Skin epidermis (tissue), 12 donors: ENCODE results near the gene UBE2S.
"Not testable (repeated sequence)": the region's sequence is repeated elsewhere in the genome, so short reads cannot be mapped to it uniquely, and the experiment has no call there.

ENCODE experiments used
- H3K27ac ChIP-seq, 21 experiments: fragments of 200-600 bp; sonication (generic) in 11 of 21; one replicate each; pipeline ENCODE4 v1.5.0; 2020; ENCODE audit warnings: mild to moderate bottlenecking in 3 of 21, inconsistent platforms in 2 of 21, moderate library complexity in 2 of 21
- H3K4me3 ChIP-seq, 7 experiments: fragments of 200-600 bp; sonication (generic) in 2 of 7; one replicate each; pipeline ENCODE4 v1.5.0; 2020; ENCODE audit warnings: inconsistent platforms in 2 of 7, mild to moderate bottlenecking in 2 of 7, moderate library complexity in 1 of 7

Gene UBE2S

DNA sequence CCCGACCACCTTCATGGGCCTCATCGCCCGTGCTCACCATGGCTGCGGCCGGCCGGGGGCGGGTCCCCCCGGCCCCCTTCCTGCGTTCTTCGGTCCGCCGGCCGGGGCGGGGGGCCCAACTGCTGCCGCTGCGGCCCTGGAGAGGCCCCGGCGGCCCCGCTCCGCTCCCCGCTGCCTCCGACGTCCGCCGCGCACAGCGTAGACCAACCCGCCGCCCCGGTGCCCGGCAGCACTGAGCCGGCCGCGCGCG, at the start of gene UBE2S:
Gene UBE2S, minus strand, starts transcription at position 239 of the 250 bp plus-strand sequence. Its CDS starts 199 bp downstream, at position 40.
- H3K4me3 ChIP-seq = peak within 1 kb of the TSS; percentile 68 to 99 (median 79)
- H3K27ac ChIP-seq = peak within 1 kb of the TSS; percentile 68 to 100 (median 98)

DNA sequence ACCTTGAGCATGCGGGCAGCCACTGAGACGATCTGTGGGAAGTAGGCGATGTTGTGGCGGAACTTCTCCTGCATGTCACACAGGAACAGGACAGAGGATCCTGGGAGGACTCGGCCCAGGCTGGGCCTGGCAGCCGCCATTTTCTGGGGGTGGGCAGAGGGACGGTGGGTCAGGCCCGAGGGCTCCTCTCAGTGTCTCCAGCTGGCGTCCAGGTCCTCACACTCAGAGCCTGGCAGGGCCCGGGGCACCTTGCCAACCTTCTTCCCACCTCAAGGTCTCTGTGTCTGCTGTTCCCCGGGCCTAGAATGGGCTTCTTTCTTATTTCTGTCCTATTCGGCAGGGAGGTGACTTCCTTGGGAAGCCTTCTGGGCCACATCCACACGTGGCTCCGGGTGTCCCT, 48.8 kb upstream of the UBE2S start:
- Histone ChIP-seq H3K27ac (no peak overlapping the region), H3K4me3 (no peak overlapping the region)

DNA sequence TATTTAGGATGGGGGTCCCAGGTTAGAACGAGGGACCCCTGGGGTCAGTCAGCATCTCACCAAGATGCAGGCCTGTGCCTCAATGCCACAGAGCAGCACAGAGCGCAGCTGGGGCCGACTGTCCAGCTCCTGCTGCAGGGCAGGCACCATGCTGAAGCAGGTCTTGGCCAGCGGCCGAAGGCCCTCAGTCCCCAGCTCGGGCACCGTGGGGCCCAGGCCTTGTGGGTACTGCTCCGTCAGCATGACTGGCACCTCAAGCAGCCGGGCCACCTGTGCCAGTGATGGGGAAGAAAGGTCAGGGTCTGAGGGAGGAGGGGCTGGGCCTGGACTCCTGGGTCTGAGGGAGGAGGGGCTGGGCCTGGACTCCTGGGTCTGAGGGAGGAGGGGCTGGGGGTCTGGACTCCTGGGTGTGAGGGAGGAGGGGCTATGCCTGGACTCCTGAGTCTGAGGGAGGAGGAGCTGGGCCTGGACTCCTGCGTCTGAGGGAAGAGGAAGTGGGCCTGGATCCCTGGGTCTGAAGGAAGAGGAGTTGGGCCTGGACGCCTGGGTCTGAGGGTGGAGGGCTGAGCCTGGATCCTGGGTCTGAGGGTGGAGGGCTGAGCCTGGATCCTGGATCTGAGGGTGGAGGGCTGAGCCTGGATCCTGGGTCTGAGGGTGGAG, 48.1 kb upstream of the UBE2S start:
- no peak overlapping the region for H3K27ac ChIP-seq

DNA sequence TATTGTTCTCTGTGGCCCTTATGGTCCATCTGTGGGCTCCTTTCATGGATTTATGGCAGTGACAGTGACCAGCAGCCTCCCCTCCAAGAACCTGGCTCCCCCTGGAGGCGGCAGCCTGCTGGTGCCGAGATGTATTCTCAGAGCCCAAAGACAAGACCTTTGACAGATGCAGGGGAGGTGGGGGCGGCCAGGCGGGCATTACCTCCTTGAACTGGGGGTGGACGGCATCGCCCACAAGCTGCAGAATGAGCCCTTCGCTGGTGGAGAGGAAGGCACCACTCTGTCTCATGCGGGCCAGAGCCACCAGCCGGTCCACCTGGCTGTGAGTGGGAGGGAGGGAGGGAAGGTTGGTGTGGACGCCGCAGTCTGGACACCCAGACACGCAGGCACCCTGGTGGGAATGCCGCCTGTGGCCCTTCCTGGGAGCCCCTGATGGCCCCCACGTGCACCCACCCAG, 47.2 kb upstream of the UBE2S start:
- Histone ChIP-seq H3K27ac (no peak overlapping the region), H3K4me3 (no peak overlapping the region)

More for the DNA sequence above, 48.1 kb upstream of the UBE2S start:
- H3K4me3 ChIP-seq = no peak overlapping the region

DNA sequence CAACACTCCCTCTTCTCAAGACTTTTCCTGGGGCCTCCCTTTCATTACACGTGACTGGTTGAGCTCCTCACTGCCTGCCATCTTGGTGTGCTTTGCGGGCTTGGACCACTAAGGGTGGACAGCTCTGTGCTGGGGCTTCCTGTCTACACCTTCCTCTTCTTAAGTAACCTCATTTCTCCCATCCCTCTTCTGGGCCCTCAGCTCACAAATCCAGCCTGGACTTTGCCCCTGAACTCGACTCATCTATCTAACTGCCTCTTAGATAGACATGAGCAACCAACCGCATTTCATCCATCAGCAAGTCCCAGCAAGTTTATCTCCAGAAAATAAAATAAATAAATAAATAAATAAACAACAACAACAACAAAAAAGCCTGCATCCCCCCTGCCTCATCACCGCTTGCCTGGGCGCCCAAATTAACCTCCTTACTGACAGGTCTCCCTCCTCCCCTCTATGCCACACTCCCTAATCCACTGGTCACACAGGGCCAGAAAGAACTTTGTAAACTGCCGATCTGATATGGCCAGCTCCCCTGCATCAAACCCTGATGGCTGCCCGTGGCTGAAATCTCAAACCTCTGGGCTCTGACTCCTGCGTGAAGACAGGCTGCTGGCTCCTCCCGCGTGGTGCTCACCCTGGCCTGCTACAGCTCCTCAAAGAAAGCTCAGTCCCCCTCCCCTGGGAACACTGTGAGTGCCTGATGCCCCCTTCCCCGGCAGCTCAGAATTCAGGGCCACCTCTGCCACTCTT, 46.1 kb upstream of the UBE2S start:
- no peak overlapping the region for H3K4me3 ChIP-seq
- H3K27ac ChIP-seq = no peak overlapping the region

DNA sequence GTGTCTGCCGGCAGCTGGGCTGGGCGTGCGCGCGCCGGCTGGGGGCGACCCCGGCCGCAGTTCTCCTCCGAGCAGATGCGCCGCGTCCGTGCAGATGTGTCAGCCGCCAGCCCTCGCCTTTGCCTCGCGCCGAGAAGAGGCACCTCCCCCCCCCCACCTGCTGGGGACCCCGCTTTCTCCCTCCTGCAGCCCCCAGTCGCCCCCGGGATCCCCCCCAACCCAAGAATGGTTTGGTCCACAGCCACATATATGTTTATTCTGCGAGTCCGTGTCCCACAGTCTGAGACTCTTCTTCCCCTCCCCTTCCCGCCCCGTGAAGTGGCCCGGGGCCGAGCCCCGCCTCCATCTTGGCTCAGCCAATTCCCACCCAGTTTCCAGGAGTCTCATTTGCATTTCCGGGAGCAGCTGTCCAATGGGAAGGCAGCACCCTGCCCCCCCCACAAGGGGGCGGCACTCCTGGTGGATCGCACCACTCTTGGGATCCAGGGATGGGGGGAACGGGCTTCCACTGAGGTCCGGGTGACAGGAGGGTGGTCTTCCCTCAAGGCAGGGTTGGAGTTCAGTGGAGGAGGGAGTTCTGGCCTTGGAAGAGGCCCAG, 45.3 kb upstream of the UBE2S start:
- H3K27ac ChIP-seq = no peak overlapping the region
- H3K4me3 ChIP-seq = peak overlapping the region in 3 of 7 experiments; percentile 14 to 23 (median 15)

DNA sequence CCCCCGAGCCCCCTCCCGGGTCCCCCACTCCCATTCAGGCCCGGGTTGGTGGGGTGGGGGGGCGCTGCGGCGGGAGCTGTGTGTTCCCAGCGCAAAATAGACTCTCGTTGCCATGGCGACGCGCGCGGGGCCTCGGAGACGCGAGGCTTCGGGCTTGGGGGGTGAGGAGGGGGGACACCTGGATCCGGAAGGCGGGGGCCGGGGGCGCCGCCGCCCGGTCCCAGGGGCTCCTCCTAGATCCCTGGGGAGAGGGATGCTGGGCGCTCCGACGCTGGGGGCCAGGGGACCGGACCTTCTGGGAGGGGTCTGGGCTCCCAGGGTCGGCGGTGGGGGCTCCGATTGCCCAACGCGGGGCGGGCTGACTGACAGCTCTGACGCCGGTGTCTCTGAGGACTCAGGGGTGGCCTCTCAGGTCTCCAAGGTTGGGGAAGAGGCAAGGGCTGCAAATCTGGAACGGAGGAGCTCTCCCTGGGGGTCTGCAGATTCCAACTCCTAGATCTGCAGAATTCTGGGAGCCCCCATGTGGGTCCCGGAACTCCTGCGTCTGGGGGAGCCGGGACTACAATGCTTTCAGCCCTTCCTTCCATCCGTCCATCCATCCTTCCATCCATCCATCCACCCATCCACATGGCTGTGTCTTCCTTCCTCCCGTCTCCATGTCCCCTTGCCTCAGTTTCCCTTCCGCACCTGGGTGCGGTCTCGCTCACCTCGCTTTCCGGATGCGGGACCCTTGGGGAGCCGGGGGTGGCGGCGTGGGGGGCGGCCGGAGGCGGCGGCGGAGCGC, 44.6 kb upstream of the UBE2S start:
- Histone ChIP-seq H3K4me3 (peak overlapping the region in 3 of 7 experiments; percentile 14 to 23 (median 15)), H3K27ac (no peak overlapping the region)

DNA sequence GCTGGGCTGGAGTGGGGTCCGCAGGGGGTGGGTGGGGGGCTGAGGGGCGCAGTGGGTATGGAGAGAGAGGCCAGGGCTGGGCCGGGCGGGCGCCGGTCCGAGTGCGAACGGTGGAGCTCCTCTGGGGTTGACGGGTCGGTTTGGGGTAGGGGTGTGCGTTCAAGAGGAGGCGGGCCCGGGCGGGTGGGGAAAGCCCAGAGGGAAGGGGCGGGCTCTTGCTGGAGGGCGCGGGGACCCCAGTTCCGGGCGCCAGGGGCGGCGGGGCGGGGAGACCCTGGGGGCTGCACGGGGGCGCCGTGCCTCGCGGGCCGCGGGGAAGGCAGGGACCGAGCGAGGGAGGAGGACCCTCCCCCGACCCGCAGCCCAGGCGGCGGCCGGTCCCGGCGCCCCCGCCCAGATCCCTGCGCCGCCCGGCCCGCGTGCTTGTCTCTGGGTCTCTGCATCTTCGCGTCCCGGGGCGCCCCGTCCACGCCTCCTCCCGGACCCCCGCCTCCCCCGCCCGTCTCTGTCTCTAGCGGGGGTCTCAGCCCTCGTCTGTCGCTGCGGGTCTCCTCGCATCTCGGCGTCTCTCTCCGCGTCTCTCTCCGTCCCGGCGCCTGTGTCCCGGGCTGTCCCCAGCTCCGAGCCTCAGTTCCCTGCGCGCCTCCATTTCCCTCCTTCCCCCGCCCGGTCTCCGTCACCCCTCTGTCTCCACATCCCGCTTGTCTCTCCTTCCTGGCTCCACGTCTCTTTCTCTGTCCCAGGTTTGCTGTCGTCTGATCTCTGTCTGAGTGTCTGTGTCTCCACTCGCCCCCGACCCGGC, 43.8 kb upstream of the UBE2S start:
- no peak overlapping the region for H3K27ac ChIP-seq
- peak overlapping the region in 2 of 7 experiments; percentile 5 to 23 for H3K4me3 ChIP-seq

DNA sequence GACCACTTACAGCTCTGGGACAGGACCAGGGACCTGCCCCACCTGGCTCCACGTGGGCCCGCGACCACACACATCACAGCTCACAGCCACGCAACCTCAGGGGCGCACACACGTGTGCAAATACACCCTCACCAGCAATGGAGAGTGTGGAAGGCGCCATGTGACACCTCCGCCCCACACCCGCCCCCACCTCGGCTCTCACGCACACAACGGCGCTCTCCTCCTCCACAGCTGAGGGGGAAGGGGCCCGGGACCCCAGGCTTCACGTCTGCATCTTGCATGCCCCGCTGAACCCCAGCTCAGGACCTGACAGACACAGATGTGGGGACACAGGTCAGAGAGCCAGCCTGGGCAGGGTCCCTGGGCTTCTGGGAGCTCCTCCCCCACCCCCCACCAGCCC, 41.9 kb upstream of the UBE2S start:
- no peak overlapping the region for H3K27ac ChIP-seq
- H3K4me3 ChIP-seq = no peak overlapping the region

DNA sequence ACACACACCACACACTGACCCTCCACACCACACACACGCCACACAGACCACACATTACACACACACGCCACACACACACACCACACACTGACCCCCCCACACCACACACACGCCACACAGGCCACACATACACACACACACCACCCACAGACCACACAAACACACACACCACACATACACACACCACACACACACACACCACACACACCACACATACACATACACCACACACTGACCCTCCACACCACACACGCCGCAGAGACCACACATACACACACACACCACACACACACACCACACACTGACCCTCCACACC, 40.5 kb upstream of the UBE2S start:
- H3K4me3 ChIP-seq, H3K27ac ChIP-seq: not testable (repeated sequence)

DNA sequence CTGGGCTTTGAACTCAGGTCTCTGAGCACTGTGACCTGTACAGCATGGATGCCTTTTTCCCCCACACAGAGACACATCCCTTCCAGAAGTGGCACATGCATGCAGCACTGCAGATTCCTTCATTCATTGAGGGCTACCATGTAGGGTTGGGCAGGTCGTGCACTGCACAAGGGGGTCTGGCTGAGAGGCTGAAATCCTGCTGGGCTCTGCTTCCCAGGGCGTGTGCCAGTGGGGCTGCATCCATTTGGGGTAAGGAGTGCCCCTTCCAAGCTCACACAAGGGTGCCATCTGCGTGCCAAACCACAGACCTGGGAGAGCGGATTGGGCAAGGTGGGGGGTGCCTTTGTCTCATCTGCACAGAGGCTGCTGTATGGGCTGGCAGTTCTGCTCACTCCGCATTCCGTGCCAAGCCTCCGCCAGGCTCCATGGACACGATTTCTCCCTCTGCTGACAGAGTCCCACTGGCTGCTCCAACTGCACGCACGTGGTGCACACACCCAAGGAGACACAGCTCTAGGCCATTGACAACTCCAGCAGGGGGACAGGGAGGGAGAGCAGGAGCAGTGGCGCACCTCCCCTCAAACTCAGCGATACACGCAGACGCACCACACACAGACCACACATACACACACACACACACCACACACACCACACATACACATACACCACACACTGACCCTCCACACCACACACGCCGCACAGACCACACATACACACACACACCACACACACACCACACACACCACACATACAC, 40.0 kb upstream of the UBE2S start:
- Histone ChIP-seq H3K4me3 (no peak overlapping the region), H3K27ac (no peak overlapping the region)

DNA sequence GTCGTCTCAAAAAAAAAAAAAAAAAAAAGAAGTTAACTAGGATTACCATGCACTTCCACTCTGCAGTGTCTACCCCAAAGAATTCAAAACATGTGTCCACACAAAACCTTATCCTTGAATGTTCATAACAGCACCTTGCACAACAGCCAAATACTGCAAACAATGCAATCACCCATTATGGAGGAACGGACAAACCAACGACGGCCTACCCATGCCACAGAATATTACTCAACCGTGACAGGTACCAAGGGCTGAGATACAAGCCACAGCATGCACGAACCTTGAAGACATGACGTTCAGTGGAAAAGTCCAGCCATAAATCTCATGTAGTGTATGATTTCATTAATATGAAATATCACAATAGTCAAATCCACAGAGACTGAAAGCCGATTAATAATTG, 38.5 kb upstream of the UBE2S start:
- no peak overlapping the region for H3K27ac ChIP-seq
- no peak overlapping the region for H3K4me3 ChIP-seq

DNA sequence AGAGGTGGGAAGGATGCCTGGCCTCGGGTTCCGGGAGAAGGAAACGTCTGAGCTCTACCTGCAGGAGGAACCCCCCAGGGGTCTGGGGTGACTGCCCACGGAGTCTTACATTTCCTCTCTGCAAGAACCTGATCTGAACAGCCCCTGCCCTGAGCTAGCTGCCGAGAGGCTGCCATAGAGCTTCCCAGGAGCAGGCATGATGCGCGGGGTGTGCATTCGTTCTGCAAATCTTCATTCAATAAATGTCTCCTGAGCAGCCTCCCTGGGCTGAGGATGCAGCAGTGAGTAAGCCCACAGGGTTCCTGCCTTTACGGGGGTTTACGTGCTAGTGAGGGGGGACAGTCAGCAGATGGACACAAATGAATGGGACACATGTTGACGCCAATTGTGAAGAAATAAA, 37.1 kb upstream of the UBE2S start:
- H3K4me3 ChIP-seq = no peak overlapping the region
- H3K27ac ChIP-seq = no peak overlapping the region

DNA sequence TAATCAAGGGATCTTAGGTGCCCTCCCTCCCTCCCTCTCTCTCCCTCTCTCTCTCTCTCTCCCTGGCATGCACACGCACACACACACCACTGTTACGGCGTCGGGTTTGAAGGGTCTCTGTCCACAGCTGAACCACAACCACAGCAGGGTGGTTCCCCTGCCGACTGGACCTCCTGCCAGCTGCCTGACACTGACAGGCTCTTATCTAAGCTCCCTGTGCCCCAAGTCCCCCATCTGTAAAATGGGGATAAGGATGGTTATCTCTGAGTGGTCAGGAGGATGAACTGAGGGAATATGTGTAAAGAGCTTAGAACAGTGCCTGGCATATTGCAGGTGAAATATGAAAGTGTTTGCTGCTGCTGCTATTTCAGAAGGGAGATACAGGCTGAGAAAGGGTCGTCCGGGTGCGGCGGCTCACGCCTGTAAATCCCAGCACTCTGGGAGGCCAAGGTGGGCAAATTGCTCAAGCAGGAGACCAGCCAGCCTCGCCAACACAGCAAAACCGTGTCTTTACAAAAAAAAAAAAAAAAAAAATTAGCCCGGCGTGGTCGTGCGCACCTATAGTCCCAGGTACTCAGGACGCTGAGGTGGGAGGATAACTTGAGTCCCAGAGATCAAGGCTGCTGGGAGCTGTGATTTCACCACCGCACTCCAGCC, 36.4 kb upstream of the UBE2S start:
- H3K27ac ChIP-seq = no peak overlapping the region
- H3K4me3 ChIP-seq = no peak overlapping the region

DNA sequence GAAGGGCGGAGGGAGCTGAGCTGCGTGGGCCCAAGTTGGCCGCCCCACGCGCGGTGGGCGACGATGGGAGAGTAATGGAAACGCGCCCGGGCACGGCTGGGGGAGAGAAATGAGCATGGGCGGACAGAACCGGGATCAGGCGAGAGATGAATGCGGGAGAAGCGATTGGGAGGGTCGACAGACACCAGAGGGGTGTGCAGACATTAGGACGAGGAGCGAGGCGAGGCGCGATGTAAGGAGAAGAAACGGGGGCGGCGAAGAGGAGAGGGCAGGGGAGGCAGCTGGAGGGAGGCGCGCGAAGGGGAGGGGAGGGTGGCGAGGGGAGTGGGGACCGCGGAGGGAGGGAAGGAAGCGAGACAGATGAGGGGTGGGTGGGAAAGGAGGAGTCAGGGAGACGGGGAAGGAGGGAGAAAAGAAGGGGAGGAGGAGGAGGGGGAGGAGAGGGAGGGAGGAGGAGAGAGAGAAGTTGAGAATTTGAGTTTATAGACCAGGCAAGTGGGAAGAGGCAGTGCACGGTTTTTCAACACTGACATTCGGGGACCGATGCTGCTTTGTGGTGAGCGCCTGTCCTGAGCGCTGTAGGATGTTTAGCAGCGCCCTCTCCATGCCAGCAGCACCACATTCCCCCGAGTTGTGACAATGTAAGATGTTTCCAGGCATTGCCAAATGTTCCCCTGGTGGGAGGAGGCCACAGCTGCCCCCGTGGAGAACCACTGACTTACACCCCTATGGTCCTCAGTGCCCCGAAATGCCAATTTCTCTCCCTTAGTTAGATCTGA, 35.6 kb upstream of the UBE2S start, which contains the start of gene SHISA7:
Gene SHISA7, minus strand, starts transcription at position 256 of the 779 bp plus-strand sequence. CDS start 437 bp downstream, outside the sequence.
- H3K4me3 ChIP-seq = peak within 1 kb of the TSS in 1 of 7 experiments; percentile 12

DNA sequence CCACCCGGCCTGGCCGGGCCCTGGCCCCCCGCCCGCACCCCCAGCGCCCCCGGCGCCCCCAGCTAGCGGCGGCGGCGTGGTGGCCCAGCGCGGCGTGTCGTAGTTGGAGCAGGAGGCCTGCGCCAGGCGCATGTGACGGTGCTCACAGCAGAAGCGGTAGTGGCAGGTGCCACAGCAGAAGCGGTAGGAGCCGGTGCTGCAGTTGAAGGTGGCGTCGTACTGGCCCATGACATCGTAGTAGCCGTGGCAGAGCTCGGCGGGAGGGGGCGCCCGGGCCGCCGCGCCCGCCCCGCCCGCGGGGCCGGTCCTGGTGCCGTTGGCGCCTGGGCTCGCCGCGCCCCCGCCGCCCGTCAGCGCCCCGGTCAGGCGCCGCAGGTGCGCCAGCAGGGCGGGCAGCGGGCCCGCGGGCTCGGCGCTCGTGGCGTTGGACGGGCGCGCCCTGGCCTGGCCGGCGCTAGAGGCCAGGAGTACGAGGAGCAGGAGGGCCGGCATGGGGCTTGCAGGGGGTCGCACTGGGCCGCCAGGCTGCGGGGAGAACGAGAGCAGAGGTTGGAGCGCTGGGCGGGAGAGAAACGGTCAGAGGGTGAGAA, 34.9 kb upstream of the UBE2S start:
- peak overlapping the region in 1 of 7 experiments; percentile 12 for H3K4me3 ChIP-seq

More for the DNA sequence above, 35.6 kb upstream of the UBE2S start, which contains the start of gene SHISA7:
- H3K27ac ChIP-seq = no peak within 1 kb of the TSS

DNA sequence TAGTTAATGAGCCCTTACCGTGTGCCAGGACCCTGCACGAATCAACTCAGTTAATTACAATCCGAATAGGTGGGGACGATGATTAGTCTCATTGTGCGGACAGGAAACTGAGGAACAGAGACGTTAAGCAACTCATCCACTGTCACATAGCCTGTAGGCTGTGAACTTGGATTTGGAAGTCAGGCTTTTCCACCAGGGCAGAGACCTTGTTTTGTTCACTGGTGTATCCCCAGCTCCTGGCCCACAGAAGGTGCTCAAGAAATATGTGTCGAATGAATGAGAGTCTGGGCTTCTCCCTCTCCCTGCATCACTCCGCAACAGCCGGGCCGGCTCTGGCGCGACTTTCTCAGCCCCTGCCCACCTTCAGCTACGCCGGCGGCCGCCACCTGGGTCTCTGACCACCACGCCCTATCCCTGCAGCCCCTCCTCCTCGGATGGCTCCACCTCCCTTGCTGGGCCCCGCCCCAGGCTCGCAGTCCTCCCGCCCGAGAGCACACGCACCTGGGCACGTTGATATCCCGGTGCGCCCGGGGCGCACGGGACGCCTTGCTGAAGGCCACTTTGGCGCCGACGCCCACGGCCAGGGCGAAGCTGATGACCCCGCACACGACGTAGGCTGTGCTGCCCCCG, 34.2 kb upstream of the UBE2S start:
- H3K27ac ChIP-seq = no peak overlapping the region
- H3K4me3 ChIP-seq = peak overlapping the region in 1 of 7 experiments; percentile 12

More for the DNA sequence above, 34.9 kb upstream of the UBE2S start:
- no peak overlapping the region for H3K27ac ChIP-seq
